Measurements from ENCODE around the gene ANKRD13C. TPM values are rescaled to one million over a fixed set of nuclear protein-coding genes. Genes with fewer than 3 reads are reported as not detected.

Gene ANKRD13C
- total and polyA plus RNA-seq, 12 donors = 8.0 to 30.8 (median 20.9) TPM

GRCh38 chr1:70311369-70311768 is 43.2 kb downstream of the ANKRD13C start:
- no peak for DNase-seq
- no peaks in the 10 kb centered on the region for H3K27me3 ChIP-seq
- peaks cover 0 to 4% (median 0%) of the 10 kb centered on the region in 3 donors for H3K9me3 ChIP-seq (replicated peaks in 1 of 3)
- no peaks in the 10 kb centered on the region for H3K4me1 ChIP-seq (replicated peaks in 1 of 2)
- no peaks in the 10 kb centered on the region for H3K36me3 ChIP-seq (replicated peaks in 1 of 2)
- intact Hi-C loops (cut with DNase I) = no loop called here
- H3K27ac ChIP-seq = no peak overlapping the region
- H3K4me3 ChIP-seq = no peak overlapping the region
- no peak for TF ChIP-seq CTCF (IDR thresholded peaks at IDR 0.05)
- no peak for TF ChIP-seq POLR2A (IDR thresholded peaks at IDR 0.05)
- 96 to 100% (median 97%) methylated on average over 3 of the region's 3 CpGs for WGBS, 4 donors

DNA sequence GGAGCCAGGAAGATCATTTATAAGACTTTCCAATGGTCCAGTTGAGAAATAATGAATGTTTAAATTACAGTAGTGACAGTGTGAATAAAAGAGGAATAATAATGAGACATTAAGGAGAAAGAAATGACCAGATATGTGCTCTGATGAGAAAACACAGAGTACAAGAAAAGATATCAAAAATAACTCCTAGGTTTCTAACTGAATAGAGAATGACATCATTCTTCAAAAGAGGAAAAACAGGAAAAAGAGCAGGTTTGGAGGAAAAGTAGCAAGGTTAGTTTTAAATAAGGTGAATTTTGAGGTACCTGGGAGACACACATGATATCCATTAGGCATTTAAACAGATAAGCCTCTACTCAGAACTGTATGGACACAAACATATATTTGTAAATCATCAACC is 55.0 kb downstream of the ANKRD13C start:
- Histone ChIP-seq H3K4me1 (replicated peaks in 1 of 2) (no peaks in the 10 kb centered on the region), H3K27me3 (no peaks in the 10 kb centered on the region), H3K9me3 (replicated peaks in 1 of 3) (no peaks in the 10 kb centered on the region), H3K4me3 (no peak overlapping the region), H3K36me3 (replicated peaks in 1 of 2) (peaks cover 0 to 12% of the 10 kb centered on the region in 2 donors), H3K27ac (no peak overlapping the region)
- no peak for DNase-seq
- intact Hi-C loops (cut with DNase I) = no loop called here
- TF ChIP-seq POLR2A (IDR thresholded peaks at IDR 0.05) (no peak), CTCF (IDR thresholded peaks at IDR 0.05) (no peak)

DNA sequence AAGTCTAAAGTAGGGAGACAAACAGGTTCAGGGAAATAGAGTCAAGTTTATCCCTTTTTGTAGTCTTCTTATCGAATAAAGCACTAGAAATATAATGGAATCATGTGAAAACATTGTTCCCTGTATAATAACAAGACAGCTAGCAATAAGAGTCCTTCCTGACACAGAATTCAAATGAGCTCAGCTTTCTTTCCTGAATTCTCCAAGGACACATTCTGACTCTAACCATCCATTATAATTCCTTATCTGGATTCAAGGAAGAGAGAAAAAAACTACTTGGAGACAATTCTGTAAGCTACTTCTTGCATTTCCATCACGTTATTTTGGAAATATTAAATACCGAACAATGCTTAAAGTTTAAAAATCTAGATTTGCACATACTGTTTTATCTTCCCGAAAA is 58.8 kb downstream of the ANKRD13C start:
- intact Hi-C loops (cut with DNase I) = no loop called here
- Histone ChIP-seq H3K27me3 (no peaks in the 10 kb centered on the region), H3K4me1 (replicated peaks in 1 of 2) (no peaks in the 10 kb centered on the region), H3K9me3 (replicated peaks in 1 of 3) (no peaks in the 10 kb centered on the region), H3K36me3 (replicated peaks in 1 of 2) (peaks cover 0 to 35% of the 10 kb centered on the region in 2 donors), H3K27ac (no peak overlapping the region), H3K4me3 (no peak overlapping the region)
- TF ChIP-seq CTCF (IDR thresholded peaks at IDR 0.05) (no peak), POLR2A (IDR thresholded peaks at IDR 0.05) (no peak)
- 72 to 79% (median 76%) methylated on average over 4 of the region's 4 CpGs for WGBS, 4 donors
- no peak for DNase-seq

DNA sequence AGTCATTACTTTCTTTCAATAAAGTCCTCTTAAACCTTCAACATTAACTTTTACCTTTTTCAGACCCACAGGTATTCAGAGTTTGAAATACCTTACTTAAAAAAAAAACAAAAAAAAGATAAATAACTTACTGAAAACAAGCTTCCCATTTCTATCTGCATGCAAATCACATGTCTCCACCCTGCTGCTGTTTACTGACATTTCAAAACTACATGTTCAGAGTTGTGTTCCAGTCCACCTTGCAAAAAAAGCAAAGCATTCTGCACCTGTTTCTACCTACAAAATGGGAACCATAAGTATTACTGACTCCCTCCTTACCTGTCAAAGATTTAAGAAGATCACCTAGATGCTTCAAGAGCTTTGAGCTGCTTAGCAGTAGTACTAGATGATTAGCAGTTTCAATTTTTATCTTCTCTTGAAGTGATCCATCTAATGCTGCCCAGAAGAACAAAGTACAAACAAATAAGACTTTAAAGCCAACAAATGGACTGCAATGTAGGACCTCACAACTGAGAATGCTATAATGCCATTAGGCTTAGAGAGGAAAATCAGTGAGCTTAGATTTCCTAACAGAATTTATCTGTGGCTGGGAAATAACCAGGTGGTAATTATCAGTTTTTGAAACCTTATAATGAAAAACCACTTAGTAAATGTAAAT is 61.2 kb downstream of the ANKRD13C start:
- H3K9me3 ChIP-seq (replicated peaks in 1 of 3) = no peaks in the 10 kb centered on the region
- no peak for TF ChIP-seq POLR2A (IDR thresholded peaks at IDR 0.05)
- TF ChIP-seq CTCF (IDR thresholded peaks at IDR 0.05) = no peak
- H3K27me3 ChIP-seq = no peaks in the 10 kb centered on the region
- H3K27ac ChIP-seq = no peak overlapping the region
- DNase-seq = no peak
- H3K36me3 ChIP-seq (replicated peaks in 1 of 2) = peaks cover 0 to 34% of the 10 kb centered on the region in 2 donors
- no peak overlapping the region for H3K4me3 ChIP-seq
- no peaks in the 10 kb centered on the region for H3K4me1 ChIP-seq (replicated peaks in 1 of 2)
- intact Hi-C loops (cut with DNase I) = no loop called here
